Neural cell (in vitro differentiated cells): ENCODE results near the gene CD200R1L. TPM values are rescaled to one million over a fixed set of nuclear protein-coding genes. Genes with fewer than 3 reads are reported as not detected.

ENCODE experiments used
- H2AFZ ChIP-seq: fragments of 200-600, 300-800 bp; sonication (generic), shearing (Covaris generic); 2 replicates; pipeline ENCODE4 v1.6.0; 2014; ENCODE audit warnings: low read depth, mild to moderate bottlenecking, antibody characterized with exemption, low read length, moderate library complexity
- H3F3A ChIP-seq: fragments of 200-600 bp; shearing (Covaris generic); 2 replicates; pipeline ENCODE4 v1.6.1; 2016; ENCODE audit warnings: mild to moderate bottlenecking, moderate library complexity, mixed read lengths, antibody characterized with exemption, low read length; ENCODE audit not compliant: insufficient read depth, poor library complexity, severe bottlenecking
- H3K27ac ChIP-seq: fragments of 200-600, 300-800 bp; sonication (generic), shearing (Covaris generic); 2 replicates; pipeline ENCODE4 v1.5.1; 2014; ENCODE audit warnings: mild to moderate bottlenecking, low read length, moderate library complexity
- H3K27me3 ChIP-seq: fragments of 300-800, 200-600 bp; sonication (generic), shearing (Covaris generic); 2 replicates; pipeline ENCODE4 v1.6.0; 2014; ENCODE audit warnings: mild to moderate bottlenecking, low read depth, low read length, moderate library complexity; ENCODE audit not compliant: insufficient read depth
- H3K36me3 ChIP-seq: fragments of 300-800, 200-600 bp; sonication (generic), shearing (Covaris generic); 2 replicates; pipeline ENCODE4 v1.5.1; 2014; ENCODE audit warnings: mild to moderate bottlenecking, antibody characterized with exemption, low read length, moderate library complexity; ENCODE audit not compliant: insufficient read depth
- H3K4me2 ChIP-seq: fragments of 300-800, 200-600 bp; sonication (generic), shearing (Covaris generic); 2 replicates; pipeline ENCODE4 v1.6.0; 2014; ENCODE audit warnings: mild to moderate bottlenecking, low read length
- H3K4me3 ChIP-seq: fragments of 300-800, 200-600 bp; sonication (generic), shearing (Covaris generic); 2 replicates; pipeline ENCODE4 v1.5.1; 2014; ENCODE audit warnings: mild to moderate bottlenecking, low read length, moderate library complexity
- H3K79me2 ChIP-seq: fragments of 200-600 bp; shearing (Covaris generic); replicated peaks from 2 replicates; pipeline ENCODE4 v1.6.0; 2014; ENCODE audit warnings: mild to moderate bottlenecking, low read length, moderate library complexity; ENCODE audit not compliant: insufficient read depth
- H3K9ac ChIP-seq: fragments of 300-800, 200-600 bp; sonication (generic), shearing (Covaris generic); 2 replicates; pipeline ENCODE4 v1.6.1; 2016; ENCODE audit warnings: mild to moderate bottlenecking, low read length, mixed read lengths
- H3K9me2 ChIP-seq: fragments of 200-600 bp; shearing (Covaris generic); 2 replicates; pipeline ENCODE4 v1.6.1; 2016; ENCODE audit warnings: mild to moderate bottlenecking, low read length, mixed read lengths; ENCODE audit not compliant: insufficient read depth
- H3K9me3 ChIP-seq: fragments of 200-600, 300-800 bp; sonication (generic), shearing (Covaris generic); 2 replicates; pipeline ENCODE4 v1.6.1; 2016; ENCODE audit warnings: mild to moderate bottlenecking, mixed run types, low read length, moderate library complexity, mixed read lengths
- H4K20me1 ChIP-seq: fragments of 200-600 bp; shearing (Covaris generic); 2 replicates; pipeline ENCODE4 v1.6.1; 2016; ENCODE audit warnings: mild to moderate bottlenecking, mixed run types; ENCODE audit not compliant: insufficient read depth
- EP300 ChIP-seq: fragments of 450-650 bp; conservative IDR thresholded peaks from 2 replicates; pipeline ENCODE4 v1.6.1; 2014; ENCODE audit warnings: antibody characterized with exemption, mild to moderate bottlenecking, moderate library complexity; ENCODE audit not compliant: poor library complexity, severe bottlenecking
- EZH2 ChIP-seq: fragments of 200-600, 300-800 bp; shearing (Covaris generic), sonication (generic); IDR thresholded peaks from 2 replicates; pipeline ENCODE4 v1.6.1; 2014; ENCODE audit warnings: antibody characterized with exemption, low read length, borderline replicate concordance, mild to moderate bottlenecking; ENCODE audit not compliant: insufficient read depth, poor library complexity, severe bottlenecking
- MXI1 ChIP-seq: fragments of 450-650 bp; conservative IDR thresholded peaks from 2 replicates; pipeline ENCODE4 v1.6.1; 2014; ENCODE audit warnings: antibody characterized with exemption, mild to moderate bottlenecking; ENCODE audit not compliant: poor library complexity, severe bottlenecking
- POLR2AphosphoS5 ChIP-seq: IDR thresholded peaks from 2 replicates; pipeline ENCODE4 v1.6.1; 2012
- RAD21 ChIP-seq: fragments of 450-650 bp; conservative IDR thresholded peaks from 2 replicates; pipeline ENCODE4 v1.6.1; 2014; ENCODE audit warnings: antibody characterized with exemption, mild to moderate bottlenecking, moderate library complexity
- SMC3 ChIP-seq: fragments of 450-650 bp; conservative IDR thresholded peaks from 2 replicates; pipeline ENCODE4 v1.6.1; 2014; ENCODE audit warnings: antibody characterized with exemption, mild to moderate bottlenecking, moderate library complexity; ENCODE audit not compliant: poor library complexity
- TAF1 ChIP-seq: IDR thresholded peaks from 2 replicates; pipeline ENCODE4 v1.6.1; 2012; ENCODE audit warnings: low read depth
- polyA plus RNA-seq: library from polyadenylated mRNA; depleted of rRNA; stranded (reverse); fragments of >200 nt; gene quantifications from 2 replicates; pipeline ENCODE4 v1.2.3, GENCODE V29; 2014
- TF ChIP-seq, protein P1 (sequence below): IDR thresholded peaks from 2 replicates; pipeline ENCODE4 v1.6.1; 2012; ENCODE audit warnings: borderline replicate concordance
- TF ChIP-seq, protein P2 (sequence below): fragments of 450-650 bp; IDR thresholded peaks from 2 replicates; pipeline ENCODE4 v1.5.1; 2014; ENCODE audit warnings: antibody characterized with exemption, mild to moderate bottlenecking, moderate library complexity; ENCODE audit not compliant: poor library complexity, severe bottlenecking

Gene CD200R1L
- polyA plus RNA-seq, 1 donor from 2014 or later, result not detected

DNA sequence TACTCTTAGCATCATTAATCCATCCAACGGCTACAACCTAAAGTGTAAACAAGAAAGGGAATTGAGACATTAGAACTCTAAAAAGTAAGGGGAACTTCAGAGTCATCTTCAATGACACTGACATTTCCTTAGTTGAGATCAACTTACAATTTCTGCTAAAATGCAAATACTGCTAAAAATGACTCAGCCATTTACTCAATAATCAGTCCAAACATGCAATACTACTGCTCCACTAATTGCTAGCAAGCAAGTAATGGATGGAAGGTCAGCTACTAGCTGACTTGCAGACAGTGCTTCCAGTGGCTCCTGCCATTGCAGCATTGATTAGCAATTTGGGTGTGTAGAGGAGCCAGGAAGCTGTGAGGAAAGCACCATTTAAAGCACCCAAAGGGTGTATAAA lies 28.4 kb downstream of the CD200R1L start:
- H3K36me3 ChIP-seq, result no peaks in the 10 kb centered on the region
- no peak overlapping the region for H2AFZ ChIP-seq
- no peaks in the 10 kb centered on the region for H3K27me3 ChIP-seq
- H3K27ac ChIP-seq, result no peak overlapping the region
- TF ChIP-seq, protein P1, sequence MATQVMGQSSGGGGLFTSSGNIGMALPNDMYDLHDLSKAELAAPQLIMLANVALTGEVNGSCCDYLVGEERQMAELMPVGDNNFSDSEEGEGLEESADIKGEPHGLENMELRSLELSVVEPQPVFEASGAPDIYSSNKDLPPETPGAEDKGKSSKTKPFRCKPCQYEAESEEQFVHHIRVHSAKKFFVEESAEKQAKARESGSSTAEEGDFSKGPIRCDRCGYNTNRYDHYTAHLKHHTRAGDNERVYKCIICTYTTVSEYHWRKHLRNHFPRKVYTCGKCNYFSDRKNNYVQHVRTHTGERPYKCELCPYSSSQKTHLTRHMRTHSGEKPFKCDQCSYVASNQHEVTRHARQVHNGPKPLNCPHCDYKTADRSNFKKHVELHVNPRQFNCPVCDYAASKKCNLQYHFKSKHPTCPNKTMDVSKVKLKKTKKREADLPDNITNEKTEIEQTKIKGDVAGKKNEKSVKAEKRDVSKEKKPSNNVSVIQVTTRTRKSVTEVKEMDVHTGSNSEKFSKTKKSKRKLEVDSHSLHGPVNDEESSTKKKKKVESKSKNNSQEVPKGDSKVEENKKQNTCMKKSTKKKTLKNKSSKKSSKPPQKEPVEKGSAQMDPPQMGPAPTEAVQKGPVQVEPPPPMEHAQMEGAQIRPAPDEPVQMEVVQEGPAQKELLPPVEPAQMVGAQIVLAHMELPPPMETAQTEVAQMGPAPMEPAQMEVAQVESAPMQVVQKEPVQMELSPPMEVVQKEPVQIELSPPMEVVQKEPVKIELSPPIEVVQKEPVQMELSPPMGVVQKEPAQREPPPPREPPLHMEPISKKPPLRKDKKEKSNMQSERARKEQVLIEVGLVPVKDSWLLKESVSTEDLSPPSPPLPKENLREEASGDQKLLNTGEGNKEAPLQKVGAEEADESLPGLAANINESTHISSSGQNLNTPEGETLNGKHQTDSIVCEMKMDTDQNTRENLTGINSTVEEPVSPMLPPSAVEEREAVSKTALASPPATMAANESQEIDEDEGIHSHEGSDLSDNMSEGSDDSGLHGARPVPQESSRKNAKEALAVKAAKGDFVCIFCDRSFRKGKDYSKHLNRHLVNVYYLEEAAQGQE, result no peak
- TF ChIP-seq EZH2 (no peak), TAF1 (no peak), POLR2AphosphoS5 (no peak), RAD21 (no peak)
- TF ChIP-seq, protein P2, sequence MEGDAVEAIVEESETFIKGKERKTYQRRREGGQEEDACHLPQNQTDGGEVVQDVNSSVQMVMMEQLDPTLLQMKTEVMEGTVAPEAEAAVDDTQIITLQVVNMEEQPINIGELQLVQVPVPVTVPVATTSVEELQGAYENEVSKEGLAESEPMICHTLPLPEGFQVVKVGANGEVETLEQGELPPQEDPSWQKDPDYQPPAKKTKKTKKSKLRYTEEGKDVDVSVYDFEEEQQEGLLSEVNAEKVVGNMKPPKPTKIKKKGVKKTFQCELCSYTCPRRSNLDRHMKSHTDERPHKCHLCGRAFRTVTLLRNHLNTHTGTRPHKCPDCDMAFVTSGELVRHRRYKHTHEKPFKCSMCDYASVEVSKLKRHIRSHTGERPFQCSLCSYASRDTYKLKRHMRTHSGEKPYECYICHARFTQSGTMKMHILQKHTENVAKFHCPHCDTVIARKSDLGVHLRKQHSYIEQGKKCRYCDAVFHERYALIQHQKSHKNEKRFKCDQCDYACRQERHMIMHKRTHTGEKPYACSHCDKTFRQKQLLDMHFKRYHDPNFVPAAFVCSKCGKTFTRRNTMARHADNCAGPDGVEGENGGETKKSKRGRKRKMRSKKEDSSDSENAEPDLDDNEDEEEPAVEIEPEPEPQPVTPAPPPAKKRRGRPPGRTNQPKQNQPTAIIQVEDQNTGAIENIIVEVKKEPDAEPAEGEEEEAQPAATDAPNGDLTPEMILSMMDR, result no peak
- no peak overlapping the region for H3K4me2 ChIP-seq
- H3K9ac ChIP-seq, result no peak overlapping the region
- no peaks in the 10 kb centered on the region for H3K9me3 ChIP-seq
- H3K79me2 ChIP-seq, result no peaks in the 10 kb centered on the region
- no peaks in the 10 kb centered on the region for H4K20me1 ChIP-seq
- H3F3A ChIP-seq, result no peaks in the 10 kb centered on the region
- no peak overlapping the region for H3K4me3 ChIP-seq
- H3K9me2 ChIP-seq, result no peaks in the 10 kb centered on the region

DNA sequence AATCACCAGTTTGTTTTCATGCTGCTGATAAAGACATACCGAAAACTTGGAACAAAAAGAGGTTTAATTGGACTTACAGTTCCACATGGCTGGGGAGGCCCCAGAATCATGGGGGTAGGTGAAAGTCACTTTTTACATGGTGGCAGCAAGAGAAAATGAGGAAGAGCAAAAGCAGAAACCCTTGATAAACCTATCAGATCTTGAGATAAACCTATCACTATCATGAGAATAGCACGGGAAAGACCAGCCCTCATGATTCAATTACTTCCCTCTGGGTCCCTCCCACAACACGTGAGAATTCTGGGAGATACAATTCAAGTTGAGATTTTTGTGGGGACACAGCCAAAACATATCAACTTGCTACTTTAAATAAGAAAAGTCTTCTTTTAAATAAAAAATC lies 28.9 kb downstream of the CD200R1L start:
- Histone ChIP-seq H3K9me3 (no peaks in the 10 kb centered on the region), H3K27me3 (no peaks in the 10 kb centered on the region), H3K27ac (no peak overlapping the region), H3K9ac (no peak overlapping the region), H4K20me1 (no peaks in the 10 kb centered on the region), H3K4me3 (no peak overlapping the region), H3F3A (no peaks in the 10 kb centered on the region), H3K79me2 (no peaks in the 10 kb centered on the region), H3K4me2 (no peak overlapping the region), H3K36me3 (no peaks in the 10 kb centered on the region), H3K9me2 (no peaks in the 10 kb centered on the region), H2AFZ (no peak overlapping the region)
- TF ChIP-seq POLR2AphosphoS5 (no peak), TAF1 (no peak), EZH2 (no peak), EP300 (no peak), MXI1 (no peak), RAD21 (no peak), SMC3 (no peak)
- TF ChIP-seq, protein P2, result no peak
- TF ChIP-seq, protein P1, result no peak
